H1 (cell line): ENCODE data around the gene ADSS2. TPM values are rescaled to one million over a fixed set of nuclear protein-coding genes. Genes with fewer than 3 reads are reported as not detected.

Experiments
- CHD1 ChIP-seq: IDR thresholded peaks from 2 replicates; pipeline ENCODE4 v1.6.1; 2012; ENCODE audit warnings: low read depth, low read length, improper control_type of control experiment
- FOSL1 ChIP-seq: IDR thresholded peaks from 2 replicates; pipeline ENCODE4 v1.6.1; 2011; ENCODE audit warnings: mild to moderate bottlenecking, low read depth, low read length, moderate library complexity; ENCODE audit not compliant: insufficient read depth
- JUND ChIP-seq: IDR thresholded peaks from 2 replicates; pipeline ENCODE4 v1.6.1; 2011; ENCODE audit warnings: mild to moderate bottlenecking, improper control_type of control experiment, low read length
- SAP30 ChIP-seq: fragments of 300-600 bp; sonication (generic); IDR thresholded peaks from 2 replicates; pipeline ENCODE4 v1.7.1; 2012; ENCODE audit warnings: low read length, moderate library complexity, mild to moderate bottlenecking, inconsistent platforms; ENCODE audit not compliant: insufficient read depth, insufficient replicate concordance
- SUZ12 ChIP-seq: fragments of 200-600 bp; sonication (generic); IDR thresholded peaks from 2 replicates; pipeline ENCODE4 v1.6.1; 2012; ENCODE audit warnings: mild to moderate bottlenecking, inconsistent platforms, low read length, moderate library complexity, mixed read lengths
- polyA plus RNA-seq, 7 experiments: library from polyadenylated mRNA; depleted of rRNA in 3 of 7; stranded (reverse) in 5 of 7; unstranded in 2 of 7; fragments of >200 nt in 5 of 7; fragments of 200-250 nt in 2 of 7; gene quantifications; 1 replicate in 5 of 7; 2 replicates in 1 of 7; 4 replicates in 1 of 7; pipeline versions ENCODE4 v1.2.1 to v1.2.3, GENCODE V29; 2011 to 2013; ENCODE audit warnings: missing spikeins in 2 of 7, mixed read lengths in 2 of 7
- total RNA-seq: library from RNA; stranded (reverse); fragmentation: NEBNext Ultra II Directional; extraction: Animal tissue kit (Norgen Biotek cat#: 25700); gene quantifications from 2 replicates; pipeline ENCODE4 v1.2.1, GENCODE V29; 2021
- TF ChIP-seq, protein P1 (sequence below): fragments of 300-600 bp; sonication (generic); IDR thresholded peaks from 2 replicates; pipeline ENCODE4 v1.7.1; 2012; ENCODE audit warnings: low read length, moderate library complexity, mild to moderate bottlenecking, inconsistent platforms; ENCODE audit not compliant: insufficient replicate concordance
- TF ChIP-seq, protein P2 (sequence below): IDR thresholded peaks from 2 replicates; pipeline ENCODE4 v1.6.1; 2011; ENCODE audit warnings: low read depth, mild to moderate bottlenecking, low read length; ENCODE audit not compliant: insufficient read depth

Gene ADSS2
- total and polyA plus RNA-seq, 2 of the 8 experiments (the other 6 are each of a cell fraction or from before 2014, with no cell fraction given) = 29.8 to 108 TPM

DNA sequence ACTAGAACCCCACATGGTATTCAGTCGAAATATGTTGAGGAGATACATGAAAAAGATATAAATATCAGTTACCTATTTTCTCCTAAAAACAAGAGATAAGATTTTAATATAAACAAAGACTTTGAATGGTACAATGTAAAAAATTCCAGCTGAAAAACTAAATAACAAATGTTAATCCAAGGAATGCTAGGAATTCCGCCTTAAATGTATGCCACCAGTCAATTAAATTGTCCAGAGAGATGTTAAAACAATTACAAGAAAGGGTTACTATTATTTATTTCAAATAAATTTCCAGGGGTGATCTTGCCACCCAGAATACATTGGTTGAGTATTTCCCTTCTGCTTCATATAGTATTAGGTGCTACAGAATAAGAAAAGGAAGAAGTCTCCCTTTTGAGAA lies 4.2 kb downstream of the ADSS2 start (continued):
- TF ChIP-seq, protein P1, sequence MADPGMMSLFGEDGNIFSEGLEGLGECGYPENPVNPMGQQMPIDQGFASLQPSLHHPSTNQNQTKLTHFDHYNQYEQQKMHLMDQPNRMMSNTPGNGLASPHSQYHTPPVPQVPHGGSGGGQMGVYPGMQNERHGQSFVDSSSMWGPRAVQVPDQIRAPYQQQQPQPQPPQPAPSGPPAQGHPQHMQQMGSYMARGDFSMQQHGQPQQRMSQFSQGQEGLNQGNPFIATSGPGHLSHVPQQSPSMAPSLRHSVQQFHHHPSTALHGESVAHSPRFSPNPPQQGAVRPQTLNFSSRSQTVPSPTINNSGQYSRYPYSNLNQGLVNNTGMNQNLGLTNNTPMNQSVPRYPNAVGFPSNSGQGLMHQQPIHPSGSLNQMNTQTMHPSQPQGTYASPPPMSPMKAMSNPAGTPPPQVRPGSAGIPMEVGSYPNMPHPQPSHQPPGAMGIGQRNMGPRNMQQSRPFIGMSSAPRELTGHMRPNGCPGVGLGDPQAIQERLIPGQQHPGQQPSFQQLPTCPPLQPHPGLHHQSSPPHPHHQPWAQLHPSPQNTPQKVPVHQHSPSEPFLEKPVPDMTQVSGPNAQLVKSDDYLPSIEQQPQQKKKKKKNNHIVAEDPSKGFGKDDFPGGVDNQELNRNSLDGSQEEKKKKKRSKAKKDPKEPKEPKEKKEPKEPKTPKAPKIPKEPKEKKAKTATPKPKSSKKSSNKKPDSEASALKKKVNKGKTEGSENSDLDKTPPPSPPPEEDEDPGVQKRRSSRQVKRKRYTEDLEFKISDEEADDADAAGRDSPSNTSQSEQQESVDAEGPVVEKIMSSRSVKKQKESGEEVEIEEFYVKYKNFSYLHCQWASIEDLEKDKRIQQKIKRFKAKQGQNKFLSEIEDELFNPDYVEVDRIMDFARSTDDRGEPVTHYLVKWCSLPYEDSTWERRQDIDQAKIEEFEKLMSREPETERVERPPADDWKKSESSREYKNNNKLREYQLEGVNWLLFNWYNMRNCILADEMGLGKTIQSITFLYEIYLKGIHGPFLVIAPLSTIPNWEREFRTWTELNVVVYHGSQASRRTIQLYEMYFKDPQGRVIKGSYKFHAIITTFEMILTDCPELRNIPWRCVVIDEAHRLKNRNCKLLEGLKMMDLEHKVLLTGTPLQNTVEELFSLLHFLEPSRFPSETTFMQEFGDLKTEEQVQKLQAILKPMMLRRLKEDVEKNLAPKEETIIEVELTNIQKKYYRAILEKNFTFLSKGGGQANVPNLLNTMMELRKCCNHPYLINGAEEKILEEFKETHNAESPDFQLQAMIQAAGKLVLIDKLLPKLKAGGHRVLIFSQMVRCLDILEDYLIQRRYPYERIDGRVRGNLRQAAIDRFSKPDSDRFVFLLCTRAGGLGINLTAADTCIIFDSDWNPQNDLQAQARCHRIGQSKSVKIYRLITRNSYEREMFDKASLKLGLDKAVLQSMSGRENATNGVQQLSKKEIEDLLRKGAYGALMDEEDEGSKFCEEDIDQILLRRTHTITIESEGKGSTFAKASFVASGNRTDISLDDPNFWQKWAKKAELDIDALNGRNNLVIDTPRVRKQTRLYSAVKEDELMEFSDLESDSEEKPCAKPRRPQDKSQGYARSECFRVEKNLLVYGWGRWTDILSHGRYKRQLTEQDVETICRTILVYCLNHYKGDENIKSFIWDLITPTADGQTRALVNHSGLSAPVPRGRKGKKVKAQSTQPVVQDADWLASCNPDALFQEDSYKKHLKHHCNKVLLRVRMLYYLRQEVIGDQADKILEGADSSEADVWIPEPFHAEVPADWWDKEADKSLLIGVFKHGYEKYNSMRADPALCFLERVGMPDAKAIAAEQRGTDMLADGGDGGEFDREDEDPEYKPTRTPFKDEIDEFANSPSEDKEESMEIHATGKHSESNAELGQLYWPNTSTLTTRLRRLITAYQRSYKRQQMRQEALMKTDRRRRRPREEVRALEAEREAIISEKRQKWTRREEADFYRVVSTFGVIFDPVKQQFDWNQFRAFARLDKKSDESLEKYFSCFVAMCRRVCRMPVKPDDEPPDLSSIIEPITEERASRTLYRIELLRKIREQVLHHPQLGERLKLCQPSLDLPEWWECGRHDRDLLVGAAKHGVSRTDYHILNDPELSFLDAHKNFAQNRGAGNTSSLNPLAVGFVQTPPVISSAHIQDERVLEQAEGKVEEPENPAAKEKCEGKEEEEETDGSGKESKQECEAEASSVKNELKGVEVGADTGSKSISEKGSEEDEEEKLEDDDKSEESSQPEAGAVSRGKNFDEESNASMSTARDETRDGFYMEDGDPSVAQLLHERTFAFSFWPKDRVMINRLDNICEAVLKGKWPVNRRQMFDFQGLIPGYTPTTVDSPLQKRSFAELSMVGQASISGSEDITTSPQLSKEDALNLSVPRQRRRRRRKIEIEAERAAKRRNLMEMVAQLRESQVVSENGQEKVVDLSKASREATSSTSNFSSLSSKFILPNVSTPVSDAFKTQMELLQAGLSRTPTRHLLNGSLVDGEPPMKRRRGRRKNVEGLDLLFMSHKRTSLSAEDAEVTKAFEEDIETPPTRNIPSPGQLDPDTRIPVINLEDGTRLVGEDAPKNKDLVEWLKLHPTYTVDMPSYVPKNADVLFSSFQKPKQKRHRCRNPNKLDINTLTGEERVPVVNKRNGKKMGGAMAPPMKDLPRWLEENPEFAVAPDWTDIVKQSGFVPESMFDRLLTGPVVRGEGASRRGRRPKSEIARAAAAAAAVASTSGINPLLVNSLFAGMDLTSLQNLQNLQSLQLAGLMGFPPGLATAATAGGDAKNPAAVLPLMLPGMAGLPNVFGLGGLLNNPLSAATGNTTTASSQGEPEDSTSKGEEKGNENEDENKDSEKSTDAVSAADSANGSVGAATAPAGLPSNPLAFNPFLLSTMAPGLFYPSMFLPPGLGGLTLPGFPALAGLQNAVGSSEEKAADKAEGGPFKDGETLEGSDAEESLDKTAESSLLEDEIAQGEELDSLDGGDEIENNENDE = peak; percentile 84
- TF ChIP-seq SAP30 (no peak), FOSL1 (no peak), JUND (no peak), SUZ12 (no peak), CHD1 (no peak)
- TF ChIP-seq, protein P2, sequence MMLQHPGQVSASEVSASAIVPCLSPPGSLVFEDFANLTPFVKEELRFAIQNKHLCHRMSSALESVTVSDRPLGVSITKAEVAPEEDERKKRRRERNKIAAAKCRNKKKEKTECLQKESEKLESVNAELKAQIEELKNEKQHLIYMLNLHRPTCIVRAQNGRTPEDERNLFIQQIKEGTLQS = no peak
